PC-3 (cell line): ENCODE measurements around the gene MEGF9. TPM values are rescaled to one million over a fixed set of nuclear protein-coding genes. Genes with fewer than 3 reads are reported as not detected.

Experiments
- ATAC-seq: fragments of 200-7000 bp; cut with Tn5 transposase; 2 replicates; pipeline ENCODE4 v1.9.1; 2020; ENCODE audit warnings: mild to moderate bottlenecking, moderate library complexity
- BruUV-seq: library from RNA; stranded (reverse); fragments of 400-500 nt; replicated peaks from 2 replicates; lab custom pipeline; 2021; lab: Mats Ljungman, UMichigan
- CTCF ChIA-PET: fragments of 300-600 bp; sonication (Branson Sonifier 250); formaldehyde crosslinking; loops from one replicate; lab custom pipeline; 2022; ENCODE audit warnings: antibody characterized with exemption; lab: Charles Lee
- POLR2A ChIA-PET: fragments of 300-600 bp; sonication (Branson Sonifier 250); formaldehyde crosslinking; loops from one replicate; lab custom pipeline; 2022; ENCODE audit warnings: antibody characterized with exemption; ENCODE audit not compliant: unreplicated experiment; lab: Charles Lee
- DNase-seq: peaks from one replicate; pipeline ENCODE4 v3.0.0-alpha.2; 2015
- H2AFZ ChIP-seq: fragments of 300-600 bp; sonication (generic); 2 replicates; pipeline ENCODE4 v1.6.0; 2016; ENCODE audit warnings: antibody characterized with exemption, low read length
- H3F3A ChIP-seq: fragments of 300-600 bp; sonication (generic); one replicate; pipeline ENCODE4 v1.6.0; 2017; ENCODE audit warnings: antibody characterized with exemption, low read length, control low read depth, mild to moderate bottlenecking; ENCODE audit not compliant: unreplicated experiment
- H3K27ac ChIP-seq: fragments of 300-600 bp; sonication (generic); 2 replicates; pipeline ENCODE4 v1.5.1; 2016; ENCODE audit warnings: mild to moderate bottlenecking, low read length
- H3K27me3 ChIP-seq: fragments of 300-600 bp; sonication (generic); 2 replicates; pipeline ENCODE4 v1.6.1; 2016; ENCODE audit warnings: low read length, mixed read lengths
- H3K36me3 ChIP-seq: fragments of 300-600 bp; sonication (generic); 2 replicates; pipeline ENCODE4 v1.6.1; 2016; ENCODE audit warnings: low read depth, mixed run types, low read length, mixed read lengths
- H3K4me1 ChIP-seq: fragments of 300-600 bp; sonication (generic); 2 replicates; pipeline ENCODE4 v1.5.1; 2016; ENCODE audit warnings: low read length; ENCODE audit not compliant: insufficient read depth
- H3K4me2 ChIP-seq: fragments of 300-600 bp; sonication (generic); 2 replicates; pipeline ENCODE4 v1.6.0; 2016; ENCODE audit warnings: low read length
- H3K4me3 ChIP-seq: fragments of 300-600 bp; sonication (generic); 2 replicates; pipeline ENCODE4 v1.5.1; 2016; ENCODE audit warnings: mild to moderate bottlenecking, low read length, mixed read lengths
- H3K79me2 ChIP-seq: fragments of 300-600 bp; sonication (generic); 2 replicates; pipeline ENCODE4 v1.6.1; 2017; ENCODE audit warnings: low read length, mixed read lengths
- H3K9ac ChIP-seq: fragments of 300-600 bp; sonication (generic); 2 replicates; pipeline ENCODE4 v1.6.0; 2016; ENCODE audit warnings: mild to moderate bottlenecking, low read length
- H3K9me2 ChIP-seq: fragments of 300-600 bp; sonication (generic); replicated peaks from 2 replicates; pipeline ENCODE4 v1.6.1; 2016; ENCODE audit warnings: mixed run types, low read length, mixed read lengths
- H3K9me3 ChIP-seq: fragments of 300-600 bp; sonication (generic); 2 replicates; pipeline ENCODE4 v1.6.1; 2016; ENCODE audit warnings: low read length, mixed read lengths
- H4K20me1 ChIP-seq: fragments of 300-600 bp; sonication (generic); 2 replicates; pipeline ENCODE4 v1.6.1; 2016; ENCODE audit warnings: low read length, mixed read lengths
- EZH2 ChIP-seq: fragments of 300-600 bp; sonication (generic); IDR thresholded peaks from one replicate; pipeline ENCODE4 v1.6.1; 2017; ENCODE audit warnings: antibody characterized with exemption, mild to moderate bottlenecking, low read length; ENCODE audit not compliant: unreplicated experiment
- EZH2phosphoT487 ChIP-seq: fragments of 300-600 bp; sonication (generic); IDR thresholded peaks from 2 replicates; pipeline ENCODE4 v1.6.1; 2018; ENCODE audit warnings: mild to moderate bottlenecking, antibody characterized with exemption, low read length, borderline replicate concordance
- intact Hi-C: fragments of 100-400 bp; cut with micrococcal nuclease; formaldehyde crosslinking; loops from 2 replicates; pipeline ENCODE4 v1.9.0; 2023
- total RNA-seq: library from RNA; depleted of rRNA; stranded (reverse); fragments of >200 nt; gene quantifications from 2 replicates; pipeline ENCODE4 v1.2.3, GENCODE V29; 2014
- TF ChIP-seq, protein P1 (sequence below): fragments of 300-600 bp; sonication (generic); conservative IDR thresholded peaks from 2 replicates; pipeline ENCODE4 v1.5.1; 2017; ENCODE audit warnings: antibody characterized with exemption, low read depth, mild to moderate bottlenecking, low read length

MEGF9 gene
- total RNA-seq, 1 experiment from 2014 or later: 2.6 TPM

DNA sequence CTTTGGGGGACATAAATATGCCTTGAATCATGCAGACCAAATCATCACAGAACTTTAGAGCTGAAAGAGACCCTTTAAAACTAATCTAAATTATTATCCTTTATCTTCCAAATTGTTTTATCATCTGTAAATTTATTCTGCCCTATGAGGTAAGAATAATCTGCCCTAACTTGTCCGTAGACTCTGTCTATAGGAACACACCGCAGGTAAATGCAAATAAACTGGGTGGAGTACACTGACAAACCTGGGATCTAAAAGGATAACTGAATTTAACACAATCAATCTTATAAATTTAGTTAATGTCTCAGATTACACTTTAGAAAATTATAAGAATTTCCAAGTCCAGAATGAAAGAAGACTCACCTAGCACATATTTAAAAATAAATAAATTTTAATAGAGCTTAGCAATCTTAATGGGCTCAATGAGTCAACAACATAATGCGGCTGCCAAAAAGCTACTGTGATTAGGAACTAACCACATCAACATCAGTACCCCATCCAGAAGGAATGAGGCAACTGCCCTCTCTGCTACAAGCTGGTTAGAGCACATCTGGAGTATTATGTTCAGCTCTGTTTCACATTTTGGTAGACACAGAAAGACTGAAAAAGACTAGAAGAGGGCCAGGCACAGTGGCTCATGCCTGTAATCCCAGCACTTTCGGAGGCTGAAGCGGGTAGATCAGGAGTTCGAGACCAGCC, 5.6 kb downstream of the MEGF9 start:
- no peaks in the 10 kb centered on the region for H3K27me3 ChIP-seq
- ATAC-seq: peak; percentile 61
- peak overlapping the region; percentile 29 for H3K27ac ChIP-seq
- ChIA-PET POLR2A (no interaction called here), CTCF (no interaction called here)
- no peak overlapping the region for H3K9ac ChIP-seq
- H3K79me2 ChIP-seq: peaks cover 29% of the 10 kb centered on the region
- peaks cover 38% of the 10 kb centered on the region for H3K4me1 ChIP-seq
- no peaks in the 10 kb centered on the region for H3K9me2 ChIP-seq
- H3K4me2 ChIP-seq: peak overlapping the region; percentile 46; the same call in 1 of the 2 replicates
- TF ChIP-seq EZH2 (no peak), EZH2phosphoT487 (no peak)
- TF ChIP-seq, protein P1, sequence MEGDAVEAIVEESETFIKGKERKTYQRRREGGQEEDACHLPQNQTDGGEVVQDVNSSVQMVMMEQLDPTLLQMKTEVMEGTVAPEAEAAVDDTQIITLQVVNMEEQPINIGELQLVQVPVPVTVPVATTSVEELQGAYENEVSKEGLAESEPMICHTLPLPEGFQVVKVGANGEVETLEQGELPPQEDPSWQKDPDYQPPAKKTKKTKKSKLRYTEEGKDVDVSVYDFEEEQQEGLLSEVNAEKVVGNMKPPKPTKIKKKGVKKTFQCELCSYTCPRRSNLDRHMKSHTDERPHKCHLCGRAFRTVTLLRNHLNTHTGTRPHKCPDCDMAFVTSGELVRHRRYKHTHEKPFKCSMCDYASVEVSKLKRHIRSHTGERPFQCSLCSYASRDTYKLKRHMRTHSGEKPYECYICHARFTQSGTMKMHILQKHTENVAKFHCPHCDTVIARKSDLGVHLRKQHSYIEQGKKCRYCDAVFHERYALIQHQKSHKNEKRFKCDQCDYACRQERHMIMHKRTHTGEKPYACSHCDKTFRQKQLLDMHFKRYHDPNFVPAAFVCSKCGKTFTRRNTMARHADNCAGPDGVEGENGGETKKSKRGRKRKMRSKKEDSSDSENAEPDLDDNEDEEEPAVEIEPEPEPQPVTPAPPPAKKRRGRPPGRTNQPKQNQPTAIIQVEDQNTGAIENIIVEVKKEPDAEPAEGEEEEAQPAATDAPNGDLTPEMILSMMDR: no peak
- H3F3A ChIP-seq: no peaks in the 10 kb centered on the region
- no peaks in the 10 kb centered on the region for H4K20me1 ChIP-seq
- DNase-seq: peak; percentile 68
- BruUV-seq: no TSS peak
- no peaks in the 10 kb centered on the region for H3K9me3 ChIP-seq
- no peak overlapping the region for H2AFZ ChIP-seq
- H3K36me3 ChIP-seq: no peaks in the 10 kb centered on the region
- intact Hi-C loops: no loop called here
- no peak overlapping the region for H3K4me3 ChIP-seq

DNA sequence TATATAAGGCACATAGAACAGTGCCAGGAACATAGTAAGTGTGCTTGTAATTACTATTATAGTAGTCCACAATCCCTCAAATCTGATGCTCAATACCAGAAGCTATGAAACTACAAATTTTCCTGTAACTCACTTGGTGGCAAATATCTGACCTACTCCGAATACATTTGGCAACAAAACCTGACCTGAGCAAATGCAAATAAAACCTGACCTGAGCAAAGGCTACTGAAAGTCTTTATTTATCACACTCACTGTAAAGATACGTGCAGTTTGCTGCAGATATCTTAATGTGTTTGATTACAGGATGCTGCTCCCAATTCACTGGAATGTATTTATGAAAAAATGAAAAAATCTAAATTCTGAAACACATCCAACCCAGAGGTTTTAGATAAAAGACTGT, 7.1 kb downstream of the MEGF9 start:
- Histone ChIP-seq H3K79me2 (peaks cover 20% of the 10 kb centered on the region), H3K9ac (no peak overlapping the region), H3K9me2 (no peaks in the 10 kb centered on the region), H2AFZ (no peak overlapping the region), H3F3A (no peaks in the 10 kb centered on the region), H4K20me1 (no peaks in the 10 kb centered on the region), H3K27ac (no peak overlapping the region), H3K4me3 (no peak overlapping the region), H3K4me2 (no peak overlapping the region), H3K36me3 (no peaks in the 10 kb centered on the region), H3K27me3 (no peaks in the 10 kb centered on the region), H3K9me3 (no peaks in the 10 kb centered on the region), H3K4me1 (peaks cover 42% of the 10 kb centered on the region)
- ATAC-seq (no peak), DNase-seq (no peak)
- TF ChIP-seq EZH2: no peak
- no peak for TF ChIP-seq EZH2phosphoT487
- TF ChIP-seq, protein P1: no peak
- ChIA-PET CTCF (no interaction called here), POLR2A (no interaction called here)
- intact Hi-C loops: no loop called here
- no TSS peak for BruUV-seq

DNA sequence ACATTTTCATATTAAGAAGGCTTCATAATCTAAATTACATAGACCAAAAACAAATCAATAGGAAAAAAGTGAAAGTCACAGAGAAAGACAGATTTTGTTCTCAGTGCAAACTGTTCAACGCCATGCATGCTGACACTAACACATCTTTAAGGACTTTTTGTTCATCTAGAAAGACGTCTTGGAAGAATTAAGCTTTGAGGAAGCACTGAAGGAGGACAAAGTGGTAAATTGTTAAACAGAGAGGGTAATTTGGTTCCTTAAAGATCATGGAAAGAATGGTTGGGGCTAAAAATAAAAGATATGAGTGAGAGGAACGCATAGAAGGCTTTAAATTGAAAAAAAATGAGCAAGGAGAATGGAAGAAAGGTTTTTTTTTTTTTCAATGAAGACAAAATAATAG, 9.1 kb downstream of the MEGF9 start:
- H3K79me2 ChIP-seq: peaks cover 3% of the 10 kb centered on the region; the same call in 1 of the 2 replicates
- peaks cover 34% of the 10 kb centered on the region for H3K4me1 ChIP-seq
- intact Hi-C loops: no loop called here
- DNase-seq (no peak), ATAC-seq (no peak)
- H3K9me3 ChIP-seq: no peaks in the 10 kb centered on the region
- H3K4me3 ChIP-seq: no peak overlapping the region
- no peak overlapping the region for H2AFZ ChIP-seq
- H3K4me2 ChIP-seq: no peak overlapping the region
- BruUV-seq: no TSS peak
- ChIA-PET CTCF (no interaction called here), POLR2A (no interaction called here)
- no peak for TF ChIP-seq EZH2phosphoT487
- TF ChIP-seq, protein P1: no peak
- H3K9me2 ChIP-seq: no peaks in the 10 kb centered on the region
- H3K27ac ChIP-seq: no peak overlapping the region
- H3K9ac ChIP-seq: no peak overlapping the region
- H3K36me3 ChIP-seq: no peaks in the 10 kb centered on the region
- H3F3A ChIP-seq: no peaks in the 10 kb centered on the region
- no peaks in the 10 kb centered on the region for H4K20me1 ChIP-seq
- no peaks in the 10 kb centered on the region for H3K27me3 ChIP-seq
